SK-N-SH treated with all-trans-retinoic acid at 6 μM for 48 hours (cell line): ENCODE data around the gene MSANTD7.

Experiments used
- ATAC-seq: fragments of 200-7000 bp; cut with Tn5 transposase; 3 replicates; pipeline ENCODE4 v1.9.1; 2020; ENCODE audit warnings: mild to moderate bottlenecking, moderate library complexity
- ARNTL ChIP-seq: fragments of 450-650 bp; formaldehyde crosslinking; IDR thresholded peaks from 2 replicates; pipeline ENCODE4 v1.5.0; 2020; ENCODE audit warnings: low read depth, mild to moderate bottlenecking, moderate library complexity, borderline replicate concordance
- BACH2 ChIP-seq: fragments of 250-450 bp; sonication (Bioruptor Pico); IDR thresholded peaks from 2 replicates; pipeline ENCODE4 v1.9.0; 2021; ENCODE audit warnings: mild to moderate bottlenecking, borderline replicate concordance
- CSDC2 ChIP-seq: fragments of 250-450 bp; sonication (Bioruptor Pico); IDR thresholded peaks from 2 replicates; pipeline ENCODE4 v1.5.0; 2020; ENCODE audit warnings: mild to moderate bottlenecking, moderate library complexity
- GLIS3 ChIP-seq: fragments of 250-450 bp; sonication (Bioruptor Pico); IDR thresholded peaks from 2 replicates; pipeline ENCODE4 v1.5.0; 2020; ENCODE audit warnings: mild to moderate bottlenecking, moderate library complexity
- ISL1 ChIP-seq: fragments of 250-450 bp; sonication (Bioruptor Pico); IDR thresholded peaks from 2 replicates; pipeline ENCODE4 v2.1.2; 2022; ENCODE audit warnings: mild to moderate bottlenecking, moderate library complexity
- POU6F1 ChIP-seq: fragments of 250-450 bp; sonication (Bioruptor Pico); IDR thresholded peaks from 2 replicates; pipeline ENCODE4 v1.8.0; 2021; ENCODE audit warnings: low read depth, mild to moderate bottlenecking, moderate library complexity, borderline replicate concordance
- PPARA ChIP-seq: fragments of 250-450 bp; sonication (Bioruptor Pico); IDR thresholded peaks from 2 replicates; pipeline ENCODE4 v1.5.0; 2020; ENCODE audit warnings: mild to moderate bottlenecking, borderline replicate concordance
- RARB ChIP-seq: fragments of 250-450 bp; sonication (Bioruptor Pico); IDR thresholded peaks from 2 replicates; pipeline ENCODE4 v1.8.0; 2021; ENCODE audit warnings: mild to moderate bottlenecking, moderate library complexity
- SNAI2 ChIP-seq: fragments of 250-450 bp; sonication (Bioruptor Pico); IDR thresholded peaks from 2 replicates; pipeline ENCODE4 v1.5.0; 2020; ENCODE audit warnings: mild to moderate bottlenecking, moderate library complexity
- TCF4 ChIP-seq: fragments of 250-450 bp; sonication (Bioruptor Pico); IDR thresholded peaks from 2 replicates; pipeline ENCODE4 v1.8.0; 2021; ENCODE audit warnings: mild to moderate bottlenecking, moderate library complexity, borderline replicate concordance
- TOX ChIP-seq: fragments of 250-450 bp; sonication (Bioruptor Pico); IDR thresholded peaks from 2 replicates; pipeline ENCODE4 v1.8.0; 2021; ENCODE audit warnings: mild to moderate bottlenecking, moderate library complexity, borderline replicate concordance
- ZC3H10 ChIP-seq: fragments of 250-450 bp; sonication (Bioruptor Pico); IDR thresholded peaks from 2 replicates; pipeline ENCODE4 v1.5.1; 2021; ENCODE audit warnings: mild to moderate bottlenecking, moderate library complexity
- ZFP3 ChIP-seq: fragments of 250-450 bp; sonication (Bioruptor Pico); IDR thresholded peaks from 2 replicates; pipeline ENCODE4 v1.5.0; 2020; ENCODE audit warnings: mild to moderate bottlenecking, moderate library complexity
- ZFP30 ChIP-seq: fragments of 450-650 bp; formaldehyde crosslinking; IDR thresholded peaks from 2 replicates; pipeline ENCODE4 v1.5.0; 2022; ENCODE audit warnings: mild to moderate bottlenecking, moderate library complexity
- ZNF565 ChIP-seq: fragments of 450-650 bp; formaldehyde crosslinking; conservative IDR thresholded peaks from 2 replicates; pipeline ENCODE4 v1.5.0; 2020; ENCODE audit warnings: low read depth, mild to moderate bottlenecking, moderate library complexity
- ZNF70 ChIP-seq: fragments of 450-650 bp; formaldehyde crosslinking; IDR thresholded peaks from 2 replicates; pipeline ENCODE4 v1.5.0; 2020; ENCODE audit warnings: mild to moderate bottlenecking, moderate library complexity
- TF ChIP-seq, protein P1 (sequence below): fragments of 250-450 bp; sonication (Bioruptor Pico); IDR thresholded peaks from 2 replicates; pipeline ENCODE4 v1.8.0; 2020; ENCODE audit warnings: mild to moderate bottlenecking, moderate library complexity, borderline replicate concordance
- TF ChIP-seq, protein P2 (sequence below): fragments of 250-450 bp; sonication (Bioruptor Pico); IDR thresholded peaks from 2 replicates; pipeline ENCODE4 v1.5.0; 2020; ENCODE audit warnings: mild to moderate bottlenecking, moderate library complexity
- TF ChIP-seq, protein P3 (sequence below): fragments of 250-450 bp; sonication (Bioruptor Pico); IDR thresholded peaks from 2 replicates; pipeline ENCODE4 v1.5.1; 2021; ENCODE audit warnings: mild to moderate bottlenecking, moderate library complexity

The MSANTD7 gene

GRCh38 chr10:14876764-14877163, 38.7 kb downstream of the MSANTD7 start (continued):
- TF ChIP-seq, protein P1, sequence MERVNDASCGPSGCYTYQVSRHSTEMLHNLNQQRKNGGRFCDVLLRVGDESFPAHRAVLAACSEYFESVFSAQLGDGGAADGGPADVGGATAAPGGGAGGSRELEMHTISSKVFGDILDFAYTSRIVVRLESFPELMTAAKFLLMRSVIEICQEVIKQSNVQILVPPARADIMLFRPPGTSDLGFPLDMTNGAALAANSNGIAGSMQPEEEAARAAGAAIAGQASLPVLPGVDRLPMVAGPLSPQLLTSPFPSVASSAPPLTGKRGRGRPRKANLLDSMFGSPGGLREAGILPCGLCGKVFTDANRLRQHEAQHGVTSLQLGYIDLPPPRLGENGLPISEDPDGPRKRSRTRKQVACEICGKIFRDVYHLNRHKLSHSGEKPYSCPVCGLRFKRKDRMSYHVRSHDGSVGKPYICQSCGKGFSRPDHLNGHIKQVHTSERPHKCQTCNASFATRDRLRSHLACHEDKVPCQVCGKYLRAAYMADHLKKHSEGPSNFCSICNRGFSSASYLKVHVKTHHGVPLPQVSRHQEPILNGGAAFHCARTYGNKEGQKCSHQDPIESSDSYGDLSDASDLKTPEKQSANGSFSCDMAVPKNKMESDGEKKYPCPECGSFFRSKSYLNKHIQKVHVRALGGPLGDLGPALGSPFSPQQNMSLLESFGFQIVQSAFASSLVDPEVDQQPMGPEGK (CRISPR knock-in tag) = no peak
- TF ChIP-seq ARNTL (CRISPR knock-in tag) = no peak
- TF ChIP-seq ZFP30 (CRISPR knock-in tag) = no peak
- TF ChIP-seq ZNF70 (CRISPR knock-in tag) = no peak
- TF ChIP-seq ZNF565 (CRISPR knock-in tag) = no peak

DNA sequence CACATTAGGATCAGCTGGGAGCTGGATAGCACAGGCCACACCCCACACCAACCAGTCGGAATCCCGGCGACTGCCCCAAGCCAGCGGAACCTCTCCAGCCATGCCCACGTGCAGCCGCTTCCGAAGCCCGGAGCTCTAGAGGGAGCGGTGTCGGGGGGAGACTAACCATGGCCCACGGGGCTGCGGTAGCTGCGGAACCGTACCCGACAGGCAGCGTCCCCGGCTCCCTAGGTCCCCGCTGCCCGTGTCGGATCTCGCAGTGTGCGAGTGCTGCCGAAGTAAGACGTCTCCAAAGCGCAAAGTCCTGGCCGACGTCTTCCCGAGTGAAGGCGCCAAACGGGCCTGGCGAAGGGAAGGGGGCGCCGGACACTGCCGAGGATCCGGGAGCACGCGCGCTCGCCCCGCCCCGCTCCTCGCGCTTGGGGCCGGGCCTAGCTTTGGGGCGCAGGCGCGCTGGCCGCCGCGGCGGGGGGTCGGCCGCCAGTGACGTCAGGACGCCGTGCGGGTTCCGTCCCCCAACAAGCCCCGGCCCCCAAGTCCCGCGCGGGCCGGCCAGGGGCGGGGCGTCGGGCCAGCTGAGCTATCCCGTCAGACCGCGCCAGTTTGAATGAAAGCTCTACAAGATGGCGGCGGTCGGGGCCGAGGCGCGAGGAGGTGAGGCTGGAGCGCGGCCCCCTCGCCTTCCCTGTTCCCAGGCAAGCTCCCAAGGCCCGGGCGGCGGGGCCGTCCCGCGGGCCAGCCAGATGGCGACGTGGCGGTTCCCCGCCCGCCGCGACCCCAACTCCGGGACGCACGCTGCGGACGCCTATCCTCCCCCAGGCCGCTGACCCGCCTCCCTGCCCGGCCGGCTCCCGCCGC, 40.4 kb downstream of the MSANTD7 start, which contains the start of gene SUV39H2:
SUV39H2 (plus strand) TSS at position 601 of the 858 bp plus-strand sequence; CDS start at position 624, 23 bp downstream.
- peak; percentile 87 for ATAC-seq
- TF ChIP-seq CSDC2 (CRISPR knock-in tag) (peak; percentile 62; the same call in 1 of the 2 replicates), TOX (no peak), RARB (CRISPR knock-in tag) (no peak)
- TF ChIP-seq, all 23 proteins: peak for 1

DNA sequence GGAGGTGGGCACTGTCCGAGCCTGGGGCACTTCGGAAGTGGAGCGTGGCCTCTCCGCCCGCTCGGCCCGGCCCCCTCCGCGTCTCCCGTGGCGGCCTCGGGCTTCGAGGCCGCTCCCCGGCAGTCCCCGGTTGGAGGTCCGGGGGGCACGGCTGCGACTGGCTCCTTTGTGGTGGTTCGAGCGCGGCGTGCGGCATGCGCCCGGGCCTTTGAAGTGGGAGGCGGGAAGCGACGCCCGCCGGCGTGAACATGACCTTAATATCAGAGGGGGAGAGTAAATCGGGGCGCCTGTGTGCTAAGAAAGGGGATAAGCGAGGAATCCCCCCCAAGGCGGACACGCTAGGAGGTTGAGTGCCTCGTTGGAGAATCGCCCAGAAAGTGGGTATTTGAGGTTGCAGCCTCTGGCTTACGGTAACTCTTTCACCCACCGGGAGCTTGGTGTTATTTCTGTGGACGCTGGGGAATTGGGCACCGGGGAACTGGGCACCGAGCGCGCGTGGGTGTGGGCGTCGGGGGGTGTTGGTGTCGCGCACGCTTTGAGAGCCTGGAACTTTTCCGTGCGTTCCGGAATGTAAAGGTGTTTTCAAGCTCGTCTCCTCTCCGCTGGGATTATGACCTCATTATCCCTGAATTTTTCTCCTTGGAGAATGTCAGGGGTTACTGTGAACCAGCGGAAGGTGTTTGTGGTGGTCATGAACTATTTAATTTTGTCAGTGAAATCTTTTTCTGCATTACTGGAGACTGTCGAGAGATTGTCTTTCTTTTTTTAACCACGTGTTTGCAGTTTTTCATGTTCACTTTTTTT, 41.2 kb downstream of the MSANTD7 start:
- peak; percentile 4 for ATAC-seq
- TF ChIP-seq ZC3H10 (CRISPR knock-in tag) (no peak), ZNF70 (CRISPR knock-in tag) (no peak), ZFP30 (CRISPR knock-in tag) (no peak), ARNTL (CRISPR knock-in tag) (no peak), SNAI2 (CRISPR knock-in tag) (no peak), TCF4 (no peak), TOX (no peak), POU6F1 (CRISPR knock-in tag) (no peak), GLIS3 (no peak), PPARA (CRISPR knock-in tag) (no peak), ISL1 (no peak), ZFP3 (CRISPR knock-in tag) (no peak), BACH2 (no peak), RARB (CRISPR knock-in tag) (no peak)
- TF ChIP-seq, protein P2, sequence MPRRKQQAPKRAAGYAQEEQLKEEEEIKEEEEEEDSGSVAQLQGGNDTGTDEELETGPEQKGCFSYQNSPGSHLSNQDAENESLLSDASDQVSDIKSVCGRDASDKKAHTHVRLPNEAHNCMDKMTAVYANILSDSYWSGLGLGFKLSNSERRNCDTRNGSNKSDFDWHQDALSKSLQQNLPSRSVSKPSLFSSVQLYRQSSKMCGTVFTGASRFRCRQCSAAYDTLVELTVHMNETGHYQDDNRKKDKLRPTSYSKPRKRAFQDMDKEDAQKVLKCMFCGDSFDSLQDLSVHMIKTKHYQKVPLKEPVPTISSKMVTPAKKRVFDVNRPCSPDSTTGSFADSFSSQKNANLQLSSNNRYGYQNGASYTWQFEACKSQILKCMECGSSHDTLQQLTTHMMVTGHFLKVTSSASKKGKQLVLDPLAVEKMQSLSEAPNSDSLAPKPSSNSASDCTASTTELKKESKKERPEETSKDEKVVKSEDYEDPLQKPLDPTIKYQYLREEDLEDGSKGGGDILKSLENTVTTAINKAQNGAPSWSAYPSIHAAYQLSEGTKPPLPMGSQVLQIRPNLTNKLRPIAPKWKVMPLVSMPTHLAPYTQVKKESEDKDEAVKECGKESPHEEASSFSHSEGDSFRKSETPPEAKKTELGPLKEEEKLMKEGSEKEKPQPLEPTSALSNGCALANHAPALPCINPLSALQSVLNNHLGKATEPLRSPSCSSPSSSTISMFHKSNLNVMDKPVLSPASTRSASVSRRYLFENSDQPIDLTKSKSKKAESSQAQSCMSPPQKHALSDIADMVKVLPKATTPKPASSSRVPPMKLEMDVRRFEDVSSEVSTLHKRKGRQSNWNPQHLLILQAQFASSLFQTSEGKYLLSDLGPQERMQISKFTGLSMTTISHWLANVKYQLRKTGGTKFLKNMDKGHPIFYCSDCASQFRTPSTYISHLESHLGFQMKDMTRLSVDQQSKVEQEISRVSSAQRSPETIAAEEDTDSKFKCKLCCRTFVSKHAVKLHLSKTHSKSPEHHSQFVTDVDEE (CRISPR knock-in tag) = no peak
- TF ChIP-seq, protein P1 (CRISPR knock-in tag) = no peak
- TF ChIP-seq, protein P3, sequence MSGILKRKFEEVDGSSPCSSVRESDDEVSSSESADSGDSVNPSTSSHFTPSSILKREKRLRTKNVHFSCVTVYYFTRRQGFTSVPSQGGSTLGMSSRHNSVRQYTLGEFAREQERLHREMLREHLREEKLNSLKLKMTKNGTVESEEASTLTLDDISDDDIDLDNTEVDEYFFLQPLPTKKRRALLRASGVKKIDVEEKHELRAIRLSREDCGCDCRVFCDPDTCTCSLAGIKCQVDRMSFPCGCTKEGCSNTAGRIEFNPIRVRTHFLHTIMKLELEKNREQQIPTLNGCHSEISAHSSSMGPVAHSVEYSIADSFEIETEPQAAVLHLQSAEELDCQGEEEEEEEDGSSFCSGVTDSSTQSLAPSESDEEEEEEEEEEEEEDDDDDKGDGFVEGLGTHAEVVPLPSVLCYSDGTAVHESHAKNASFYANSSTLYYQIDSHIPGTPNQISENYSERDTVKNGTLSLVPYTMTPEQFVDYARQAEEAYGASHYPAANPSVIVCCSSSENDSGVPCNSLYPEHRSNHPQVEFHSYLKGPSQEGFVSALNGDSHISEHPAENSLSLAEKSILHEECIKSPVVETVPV (CRISPR knock-in tag) = no peak
- TF ChIP-seq, all 23 proteins: peak for 0
